ENCODE data around the gene MEG3.
"Not testable (repeated sequence)": the region's sequence is repeated elsewhere in the genome, so short reads cannot be mapped to it uniquely, and the experiment has no call there.

The MEG3 gene

GRCh38 chr14:100800041-100800440 lies 25.9 kb upstream of the MEG3 start:
- peaks cover 5% of the 10 kb centered on the region for H3K9me3 Mint-ChIP-seq
- peaks cover 25% of the 10 kb centered on the region for H3K4me1 Mint-ChIP-seq
- H3K4me3 Mint-ChIP-seq = no peak overlapping the region
- H3K36me3 Mint-ChIP-seq (ENCODE audit: low read depth) = no peaks in the 10 kb centered on the region
- peaks cover 10% of the 10 kb centered on the region for H3K27me3 Mint-ChIP-seq (ENCODE audit: low read depth, poor library complexity)
- no peak overlapping the region for H3K27ac Mint-ChIP-seq
- no peak for DNase-seq
- TF ChIP-seq CTCF (IDR thresholded peaks at IDR 0.05) = no peak

GRCh38 chr14:100801433-100801832 lies 24.5 kb upstream of the MEG3 start:
- not testable (repeated sequence) for H3K4me3 Mint-ChIP-seq; H3K27ac Mint-ChIP-seq; H3K9me3 Mint-ChIP-seq; DNase-seq; H3K36me3 Mint-ChIP-seq (ENCODE audit: low read depth)
- Mint-ChIP-seq H3K4me1 (peaks cover 29% of the 10 kb centered on the region), H3K27me3 (ENCODE audit: low read depth, poor library complexity) (peaks cover 13% of the 10 kb centered on the region)

DNA sequence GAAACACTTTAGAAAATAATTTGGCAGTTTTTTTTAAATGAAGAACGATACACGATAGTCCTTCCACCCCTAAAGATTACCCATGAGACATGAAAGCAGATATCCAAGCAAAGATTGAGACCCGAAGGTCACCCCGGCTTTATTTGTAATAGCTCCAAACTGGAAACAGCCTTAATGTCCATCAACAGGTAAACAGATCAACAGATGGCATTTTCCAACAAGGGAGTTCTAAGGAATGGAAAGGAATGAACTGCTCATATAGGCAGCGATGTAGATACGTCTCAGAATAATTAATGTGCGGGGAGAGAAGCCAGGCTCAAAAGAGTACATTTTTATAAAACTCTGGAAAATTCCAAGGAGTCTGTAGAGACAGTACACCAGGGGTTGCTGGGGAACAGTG lies 23.7 kb upstream of the MEG3 start:
- no peak overlapping the region for H3K4me3 Mint-ChIP-seq
- peaks cover 2% of the 10 kb centered on the region for H3K9me3 Mint-ChIP-seq
- no peak for DNase-seq
- no peaks in the 10 kb centered on the region for H3K36me3 Mint-ChIP-seq (ENCODE audit: low read depth)
- no peak for TF ChIP-seq CTCF (IDR thresholded peaks at IDR 0.05)
- no peak overlapping the region for H3K27ac Mint-ChIP-seq
- peaks cover 13% of the 10 kb centered on the region for H3K27me3 Mint-ChIP-seq (ENCODE audit: low read depth, poor library complexity)
- peaks cover 29% of the 10 kb centered on the region for H3K4me1 Mint-ChIP-seq

DNA sequence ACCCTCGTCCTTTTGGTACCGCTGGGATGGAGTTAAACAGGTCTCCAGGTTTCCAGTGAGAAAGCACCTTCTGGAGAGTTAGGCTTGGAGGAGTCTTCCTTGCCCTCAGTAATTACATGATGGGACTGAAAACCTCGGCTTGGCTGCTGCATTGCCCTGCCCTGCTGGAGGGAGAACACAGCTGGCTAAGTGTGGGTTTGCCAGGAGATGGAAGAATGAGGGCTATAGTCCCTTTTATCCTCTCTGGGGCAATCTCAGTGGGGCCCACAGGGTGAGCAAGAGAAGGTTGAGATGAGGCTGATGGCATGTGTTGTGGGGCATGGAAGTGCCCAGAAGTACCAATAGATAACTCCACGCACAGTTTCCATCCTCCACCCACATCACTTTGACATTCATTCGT lies 23.2 kb upstream of the MEG3 start:
- TF ChIP-seq CTCF (IDR thresholded peaks at IDR 0.05) = no peak
- DNase-seq = no peak
- Mint-ChIP-seq H3K36me3 (ENCODE audit: low read depth) (no peaks in the 10 kb centered on the region), H3K9me3 (peaks cover 7% of the 10 kb centered on the region), H3K27me3 (ENCODE audit: low read depth, poor library complexity) (peaks cover 13% of the 10 kb centered on the region), H3K4me1 (peaks cover 29% of the 10 kb centered on the region), H3K27ac (no peak overlapping the region), H3K4me3 (no peak overlapping the region)

DNA sequence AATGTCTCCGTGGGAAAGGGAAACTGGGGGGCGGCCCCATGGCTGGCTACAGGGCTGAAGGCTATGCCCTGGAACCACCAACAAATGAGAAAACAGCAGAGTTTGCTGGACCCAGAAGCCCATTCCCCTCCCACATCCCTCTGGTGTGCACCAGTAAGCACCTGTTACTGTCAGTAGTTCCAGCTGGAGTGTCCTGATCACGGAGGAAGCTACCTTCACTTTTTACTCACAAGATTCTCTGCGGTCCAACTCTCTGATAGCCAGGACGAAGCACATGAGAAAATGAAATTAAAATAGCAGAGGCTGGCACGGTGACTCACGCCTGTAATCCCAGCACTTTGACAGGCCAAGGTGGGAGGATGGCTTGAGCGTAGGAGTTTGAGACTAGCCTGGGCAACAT lies 22.7 kb upstream of the MEG3 start:
- Mint-ChIP-seq H3K27ac (no peak overlapping the region), H3K4me1 (peaks cover 29% of the 10 kb centered on the region), H3K4me3 (no peak overlapping the region), H3K9me3 (peaks cover 12% of the 10 kb centered on the region), H3K36me3 (ENCODE audit: low read depth) (no peaks in the 10 kb centered on the region), H3K27me3 (ENCODE audit: low read depth, poor library complexity) (peaks cover 13% of the 10 kb centered on the region)
- no peak for TF ChIP-seq CTCF (IDR thresholded peaks at IDR 0.05)
- DNase-seq = no peak

DNA sequence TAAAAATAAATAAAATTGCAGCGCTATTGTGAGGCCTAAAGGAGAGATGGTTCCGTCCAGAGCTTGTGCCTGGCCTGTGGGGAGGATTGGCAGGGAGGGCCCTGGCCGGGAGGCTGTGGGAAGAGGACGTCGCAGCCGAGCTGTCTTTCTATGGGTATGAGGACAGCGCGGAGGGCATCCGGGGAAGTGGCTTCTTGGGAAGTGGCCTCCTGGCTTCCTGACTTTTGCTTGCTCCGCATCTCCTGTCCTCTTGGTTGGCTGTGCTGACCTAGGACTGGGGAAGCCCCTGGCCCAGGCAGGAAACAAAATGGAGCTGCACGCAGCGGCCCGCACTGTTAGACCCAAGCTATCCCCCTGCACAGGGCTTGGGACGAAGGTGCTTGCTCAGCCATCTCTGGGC lies 22.2 kb upstream of the MEG3 start:
- H3K9me3 Mint-ChIP-seq = peaks cover 16% of the 10 kb centered on the region
- no peak for DNase-seq

More for the DNA sequence above, 22.2 kb upstream of the MEG3 start:
- Mint-ChIP-seq H3K27me3 (ENCODE audit: low read depth, poor library complexity) (peaks cover 12% of the 10 kb centered on the region), H3K4me3 (no peak overlapping the region), H3K4me1 (peaks cover 29% of the 10 kb centered on the region), H3K27ac (no peak overlapping the region), H3K36me3 (ENCODE audit: low read depth) (peaks cover 2% of the 10 kb centered on the region)
- TF ChIP-seq CTCF (IDR thresholded peaks at IDR 0.05) = no peak
